Stimulated activated CD4-positive, alpha-beta T cell treated with anti-CD3 and anti-CD28 coated beads, Interleukin-15, amount 100 ng/mL, for 48 hours (primary cell): ENCODE measurements around the gene PPP1R9B.

Experiments
- DNase-seq, 2 donors: peaks; one replicate each; pipeline ENCODE4 v3.0.0-alpha.2; 2020; ENCODE audit warnings: low read depth in 2 of 2

PPP1R9B gene

DNA sequence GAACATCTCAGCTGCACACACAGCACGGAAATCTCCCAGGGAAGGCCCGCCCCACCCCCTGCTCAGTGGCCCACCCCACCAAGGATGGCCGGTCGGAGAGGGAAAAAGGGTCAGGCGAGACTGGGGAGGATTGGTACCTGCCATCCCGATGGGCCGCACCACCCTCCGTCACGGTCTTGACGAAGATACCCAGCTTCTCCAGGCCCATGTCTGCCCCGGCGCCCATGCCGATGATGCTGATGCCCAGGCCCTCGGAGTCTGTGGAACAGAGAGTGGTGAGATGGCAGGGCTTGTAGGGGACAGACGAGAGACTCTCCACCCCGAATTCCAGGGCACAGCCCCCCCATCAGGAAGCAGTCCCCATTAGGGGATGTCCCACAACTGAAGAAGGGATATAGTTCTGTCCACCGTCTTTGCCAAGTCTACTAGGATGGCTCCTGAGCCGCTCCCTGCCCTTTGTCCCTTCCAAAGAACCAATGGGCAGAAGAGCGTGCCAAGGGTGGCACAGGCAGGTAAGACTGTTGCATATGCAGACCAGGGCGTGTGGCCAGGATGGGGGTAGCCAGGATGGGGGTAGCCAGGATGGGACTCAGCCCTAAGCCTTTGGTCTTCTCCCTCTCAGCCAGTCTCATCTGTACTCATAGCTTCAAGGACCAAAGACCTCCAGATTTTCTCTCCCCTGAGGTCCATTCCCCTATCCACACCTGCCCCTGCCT is 6.9 kb downstream of the PPP1R9B start:
- DNase-seq: no peak

DNA sequence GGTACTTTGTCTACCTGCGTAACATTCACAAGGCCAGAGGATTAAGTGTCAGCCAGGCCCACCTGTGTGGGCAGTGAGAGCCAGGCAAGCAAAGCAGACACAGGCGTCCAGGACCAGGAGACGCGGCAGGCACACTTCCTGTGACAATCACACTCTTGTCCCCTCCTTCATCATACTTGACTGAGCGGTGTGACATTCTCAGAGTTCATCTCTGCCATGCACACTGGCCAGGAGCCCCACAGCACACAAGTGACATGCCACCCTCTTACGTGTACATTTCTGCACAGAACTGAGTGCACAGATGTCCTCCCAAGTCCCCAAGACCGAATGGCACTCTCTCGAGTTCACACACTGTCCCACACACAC is 8.7 kb downstream of the PPP1R9B start:
- no peak for DNase-seq

DNA sequence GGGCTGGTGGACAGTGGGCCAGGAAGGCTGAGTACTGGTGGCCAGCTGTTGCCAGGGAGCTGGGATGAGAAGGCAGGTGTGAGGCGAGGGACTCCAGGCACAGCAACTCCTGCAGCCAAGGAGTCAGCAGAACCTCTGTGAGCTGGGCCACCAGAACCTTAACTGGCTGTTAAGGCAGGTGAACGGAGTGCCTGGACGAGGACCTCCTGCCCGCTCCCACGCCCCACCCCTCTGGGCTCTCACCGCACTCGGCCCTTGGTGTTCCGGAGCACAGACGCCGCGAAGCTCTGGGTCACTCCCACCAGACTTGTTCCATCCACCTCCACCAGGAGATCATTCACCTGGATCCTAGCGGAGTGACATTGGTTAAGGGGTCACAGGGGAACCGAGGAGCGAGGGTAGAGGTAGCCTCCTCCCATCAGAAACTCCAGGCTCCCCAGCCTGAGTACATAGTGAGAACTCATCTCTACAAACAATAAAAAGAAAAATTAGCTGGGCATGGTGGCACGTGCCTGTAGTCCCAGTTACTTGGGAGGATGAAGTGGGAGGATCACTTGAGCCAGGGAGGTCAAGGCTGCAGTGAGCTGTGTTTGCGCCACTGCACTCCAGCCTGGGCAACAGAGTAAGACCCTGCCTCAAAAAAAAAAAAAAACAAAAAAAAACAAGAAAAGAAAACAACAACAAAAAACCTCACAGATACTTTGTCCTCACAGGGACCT is 9.3 kb downstream of the PPP1R9B start:
- DNase-seq: no peak

DNA sequence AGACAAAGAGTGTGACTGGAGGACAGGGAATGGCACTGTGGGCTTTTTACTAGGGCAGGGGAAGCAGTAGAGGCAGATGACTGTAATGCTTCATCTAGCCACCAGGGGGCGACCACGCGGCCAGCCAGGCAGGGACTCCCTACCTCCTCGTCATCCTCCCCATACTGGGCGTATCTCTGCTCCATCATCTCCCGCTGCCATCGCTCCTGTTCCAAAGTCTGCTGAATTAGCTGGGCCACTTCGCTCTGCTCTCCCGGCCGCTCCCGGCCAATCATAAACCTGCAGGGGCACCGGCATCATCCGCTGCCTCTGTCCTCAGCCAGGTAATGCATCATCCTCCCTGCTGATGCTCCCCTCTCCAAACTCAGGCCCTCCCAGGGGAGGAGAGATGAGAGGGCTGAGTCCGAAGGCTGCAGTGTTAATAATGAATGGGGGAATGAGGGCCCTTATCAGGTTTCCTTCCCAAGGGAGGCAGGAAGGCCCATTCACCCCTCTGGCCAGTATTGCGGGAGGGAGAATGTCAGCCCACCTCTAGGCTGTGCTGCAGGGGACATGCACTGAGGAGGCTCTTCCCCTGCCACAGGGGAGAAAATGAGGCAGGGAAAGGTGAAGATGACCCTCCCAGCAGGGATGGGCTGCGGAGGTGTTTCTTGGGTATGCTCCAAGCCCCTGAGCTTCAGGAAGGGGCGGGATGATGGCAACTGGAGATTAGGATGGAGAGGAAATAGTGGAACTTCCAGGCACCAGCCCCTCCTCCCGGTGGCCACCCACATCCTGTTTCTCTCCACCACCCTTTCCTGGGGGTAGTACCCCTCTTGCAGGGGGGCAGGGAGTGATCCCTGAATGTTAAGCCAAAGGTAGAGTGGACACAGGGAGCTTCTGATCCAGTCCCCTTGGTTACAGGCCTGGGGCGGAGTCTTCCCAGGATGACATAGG is 10.3 kb downstream of the PPP1R9B start:
- DNase-seq: peak in 1 of 2 donors; percentile 76

DNA sequence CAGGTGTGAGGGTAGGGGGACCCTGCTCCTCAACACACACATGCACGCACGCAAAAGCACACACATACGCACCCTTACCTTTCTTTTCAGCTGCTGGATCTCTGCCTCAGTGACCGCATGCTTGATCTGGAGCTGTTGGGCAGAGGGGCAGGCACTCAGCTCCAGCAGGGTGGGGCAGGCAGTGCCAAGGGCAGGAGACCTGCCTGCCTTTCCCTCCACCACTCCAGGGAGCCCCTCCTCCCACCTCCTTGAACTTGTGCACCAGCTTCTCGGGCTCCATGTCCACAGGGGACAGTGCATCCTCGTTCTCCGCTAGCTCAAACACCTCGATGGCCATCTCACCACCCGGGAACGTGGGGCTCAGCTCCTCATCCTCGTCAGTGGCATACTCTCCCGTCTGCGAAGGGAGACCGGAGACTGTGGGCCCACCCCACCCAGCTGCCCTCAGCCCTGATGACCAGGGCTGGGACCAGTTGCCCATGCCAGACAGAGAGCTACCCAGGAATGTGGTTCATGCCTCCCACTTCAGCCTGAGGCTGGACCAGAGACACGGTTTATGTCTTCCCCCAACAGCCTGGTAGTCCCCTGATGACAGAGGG is 11.2 kb downstream of the PPP1R9B start:
- DNase-seq: no peak

DNA sequence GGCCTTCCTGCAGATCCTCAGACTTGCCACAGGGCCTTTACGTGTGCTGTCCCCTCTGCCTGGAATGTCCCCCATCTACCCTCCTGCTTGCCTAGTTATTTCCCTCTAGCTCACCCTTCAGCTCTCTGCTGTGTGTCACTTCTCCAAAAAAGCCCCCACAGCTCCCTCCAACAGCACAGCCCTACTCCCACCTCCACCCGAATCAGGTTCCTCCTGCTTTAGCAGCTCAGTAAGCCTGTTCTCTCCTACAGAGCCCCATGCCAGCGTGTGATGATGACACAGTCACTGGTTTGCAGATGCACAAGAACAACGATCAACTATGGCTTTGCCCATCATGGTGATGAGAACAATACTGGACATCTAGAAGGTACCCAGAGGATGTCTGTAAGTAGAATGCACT is 13.4 kb downstream of the PPP1R9B start:
- DNase-seq: no peak

DNA sequence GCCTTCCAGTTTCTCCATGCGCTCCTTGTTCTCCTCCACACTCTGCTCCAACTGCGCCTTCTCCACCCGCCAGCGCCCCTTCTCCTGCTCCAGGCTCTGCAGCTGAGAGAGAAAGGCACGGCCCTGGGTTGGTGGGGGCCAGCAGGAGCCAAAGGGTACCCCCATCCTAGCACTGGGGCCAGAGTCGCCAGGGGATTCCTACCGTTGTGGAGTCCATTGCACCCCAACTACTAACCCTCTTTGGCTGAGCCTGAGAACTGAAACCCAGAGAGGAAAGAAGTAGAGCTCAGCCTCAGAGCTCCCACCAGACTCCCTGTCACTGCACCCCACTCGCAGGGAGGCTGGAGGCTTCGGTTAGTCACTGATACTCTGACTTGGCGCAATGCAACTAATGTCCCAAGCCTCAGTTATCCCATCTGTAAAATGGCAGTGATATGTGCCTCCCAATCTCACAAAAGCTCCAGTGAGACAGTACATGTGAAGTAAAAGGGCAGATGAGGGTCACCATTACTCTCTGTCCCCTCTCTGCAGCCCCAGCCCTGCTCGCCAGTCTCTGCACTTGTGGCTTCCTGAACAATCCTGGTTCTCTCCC is 14.3 kb downstream of the PPP1R9B start:
- no peak for DNase-seq

DNA sequence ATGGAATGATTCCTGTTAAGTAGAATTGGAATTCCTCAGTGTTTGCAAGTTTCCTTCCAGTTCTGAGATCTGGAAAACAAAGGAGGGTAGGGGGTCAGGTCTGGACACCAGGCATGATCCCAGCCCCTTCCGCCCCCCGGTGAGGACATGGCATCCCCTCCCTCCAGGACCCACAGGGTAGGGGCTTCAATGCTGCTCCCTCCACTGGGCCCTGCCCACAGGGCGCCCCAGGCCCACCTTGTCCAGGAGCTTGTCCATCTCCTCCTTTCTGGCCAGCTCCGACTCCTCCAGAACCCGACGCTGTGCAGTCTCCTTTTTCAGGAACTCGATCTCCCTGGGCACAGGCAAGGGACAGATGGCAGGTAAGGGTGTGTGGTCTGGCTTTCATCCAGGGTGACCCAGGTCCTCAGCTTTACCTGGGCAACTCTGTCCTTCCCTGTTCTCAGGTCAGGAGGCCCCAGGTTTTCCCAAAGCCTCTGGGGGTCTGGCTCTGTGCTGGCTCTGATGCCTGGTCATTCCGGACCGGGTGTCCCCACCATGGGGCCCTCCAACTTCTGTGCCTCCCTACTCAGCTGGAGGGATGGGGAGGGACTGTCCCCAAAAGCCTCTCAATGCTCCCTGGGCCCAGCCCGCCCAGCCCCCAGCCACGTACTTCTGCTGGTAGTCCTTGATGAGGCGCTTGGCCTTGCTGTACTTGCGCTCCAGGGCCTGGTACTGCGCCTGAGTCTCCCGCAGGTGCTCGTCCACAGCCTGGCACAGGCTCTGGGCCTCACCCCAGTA is 15.0 kb downstream of the PPP1R9B start:
- DNase-seq: no peak

DNA sequence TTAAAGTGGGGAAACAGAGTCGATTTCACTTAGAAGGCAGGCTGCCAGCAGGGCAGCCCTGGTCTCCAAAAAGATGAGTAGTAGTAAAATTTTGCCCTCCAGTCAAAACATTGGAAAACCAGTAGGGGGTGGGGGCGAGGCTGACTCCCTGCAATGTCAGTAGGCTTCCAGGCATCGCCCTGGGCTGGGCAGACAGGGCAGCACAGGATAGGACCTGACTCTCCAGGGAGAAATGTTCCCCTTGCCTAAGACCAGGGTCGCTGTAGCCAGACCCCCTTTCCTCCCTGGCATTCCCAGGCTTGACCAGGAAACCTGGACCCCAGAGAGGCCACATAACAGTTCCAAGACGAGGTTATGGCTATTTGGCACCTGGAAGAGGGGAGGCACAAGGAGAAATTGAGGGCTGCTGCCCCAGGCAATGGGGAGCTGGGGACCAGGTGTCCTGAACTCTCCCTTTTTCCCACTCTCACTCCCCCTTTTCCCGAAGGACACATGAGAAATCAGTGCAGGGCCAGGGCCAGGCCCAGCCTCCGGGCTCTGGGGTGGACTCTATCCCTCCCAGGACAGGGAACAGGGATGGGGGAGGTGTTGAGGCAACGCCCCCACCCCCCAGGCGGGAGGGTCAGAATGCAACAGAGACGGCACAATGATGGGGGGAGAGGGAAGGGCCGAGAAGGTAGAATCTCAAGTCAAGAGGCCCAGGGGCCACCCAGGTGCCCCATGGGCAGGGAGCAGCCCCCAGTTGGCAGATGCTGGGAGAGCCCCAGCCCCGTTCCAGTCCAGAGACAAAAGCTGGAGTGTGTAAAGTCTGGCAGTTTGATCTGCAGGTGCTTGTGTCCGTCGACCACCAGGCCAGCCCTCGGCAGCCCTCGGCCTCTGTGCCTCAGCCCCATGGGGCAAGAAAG is 16.0 kb downstream of the PPP1R9B start:
- no peak for DNase-seq

DNA sequence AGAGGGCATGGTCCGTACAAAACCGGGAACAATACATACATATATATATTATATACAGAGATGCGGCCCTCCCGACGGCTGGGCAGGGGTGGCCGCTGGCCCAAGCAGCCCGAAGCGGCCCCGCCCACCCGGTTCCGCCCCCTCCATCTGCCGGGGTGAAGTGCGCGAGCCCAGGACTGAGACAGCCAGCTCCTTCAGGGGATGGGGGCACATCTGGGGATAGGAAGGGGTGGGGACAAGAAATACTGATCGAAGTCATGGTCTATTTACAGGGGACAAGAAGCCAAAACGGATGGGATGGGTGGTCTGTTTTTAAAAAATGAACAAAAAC is 16.7 kb downstream of the PPP1R9B start:
- DNase-seq: no peak

DNA sequence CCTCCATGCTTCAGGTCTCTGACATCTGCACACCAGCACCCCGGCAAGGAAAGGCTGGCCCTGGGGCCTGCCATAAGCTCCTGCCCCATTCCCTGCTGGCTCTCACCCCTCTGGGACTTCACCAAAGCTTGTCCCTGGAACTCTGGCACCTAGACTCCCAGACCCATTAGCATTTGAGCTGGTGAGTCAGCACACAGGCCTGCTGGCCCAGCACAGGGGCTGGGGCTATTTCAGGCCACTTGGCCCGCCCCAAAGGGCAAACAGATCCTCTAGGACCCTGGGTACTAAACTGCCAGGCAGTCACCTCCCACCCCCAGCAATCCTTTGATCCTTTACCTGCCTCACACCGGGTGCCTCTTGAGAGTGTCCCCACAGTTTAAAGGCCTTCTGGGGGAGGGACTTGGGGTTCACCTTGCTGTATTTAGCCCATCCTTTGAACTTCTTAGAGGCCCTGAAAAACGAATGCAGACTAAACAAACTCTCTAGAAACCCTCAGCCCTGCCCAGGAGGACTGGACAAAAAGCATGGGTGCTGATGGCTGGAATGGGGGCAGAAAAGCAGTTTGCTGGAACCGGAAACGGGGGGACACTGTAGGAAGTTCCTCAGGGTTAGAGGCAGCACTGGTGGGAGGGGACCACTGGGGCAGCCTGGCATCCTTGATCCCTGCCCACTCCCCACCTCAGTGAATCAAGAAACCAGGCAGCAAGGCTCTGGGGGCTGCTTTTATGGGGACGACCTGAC is 17.3 kb downstream of the PPP1R9B start:
- DNase-seq: no peak

DNA sequence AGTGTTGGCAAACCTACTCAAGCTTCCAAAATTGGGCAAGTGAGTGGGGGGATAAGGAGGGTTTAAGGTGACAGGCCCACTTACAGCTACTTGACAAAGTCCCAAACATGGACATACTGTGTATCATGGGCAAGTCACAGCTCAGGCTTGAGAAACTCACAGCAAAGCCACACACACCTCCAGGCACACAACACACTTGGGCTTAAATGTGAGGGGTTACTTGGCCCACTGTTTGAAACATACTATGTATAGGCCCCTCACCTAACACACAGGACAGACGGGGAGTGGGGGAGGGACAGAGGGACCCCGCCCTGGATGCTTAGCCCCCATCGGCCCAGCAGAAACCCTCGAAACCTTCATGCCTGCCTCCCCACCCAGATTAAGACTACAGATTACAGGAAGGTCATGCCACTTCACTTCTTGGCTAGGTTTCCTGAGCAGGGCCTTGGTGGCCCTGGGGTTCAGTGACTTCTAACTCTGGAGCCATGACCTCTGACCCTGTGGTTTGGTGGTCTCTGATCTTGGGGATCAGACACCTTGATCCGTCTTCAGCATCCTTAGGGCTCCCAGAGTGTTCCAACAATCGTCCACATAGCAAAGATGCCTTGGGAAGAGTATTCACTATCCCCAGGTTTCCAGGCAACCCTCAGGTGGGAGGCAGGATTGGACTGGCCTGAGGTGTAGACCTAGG is 18.2 kb downstream of the PPP1R9B start:
- no peak for DNase-seq

DNA sequence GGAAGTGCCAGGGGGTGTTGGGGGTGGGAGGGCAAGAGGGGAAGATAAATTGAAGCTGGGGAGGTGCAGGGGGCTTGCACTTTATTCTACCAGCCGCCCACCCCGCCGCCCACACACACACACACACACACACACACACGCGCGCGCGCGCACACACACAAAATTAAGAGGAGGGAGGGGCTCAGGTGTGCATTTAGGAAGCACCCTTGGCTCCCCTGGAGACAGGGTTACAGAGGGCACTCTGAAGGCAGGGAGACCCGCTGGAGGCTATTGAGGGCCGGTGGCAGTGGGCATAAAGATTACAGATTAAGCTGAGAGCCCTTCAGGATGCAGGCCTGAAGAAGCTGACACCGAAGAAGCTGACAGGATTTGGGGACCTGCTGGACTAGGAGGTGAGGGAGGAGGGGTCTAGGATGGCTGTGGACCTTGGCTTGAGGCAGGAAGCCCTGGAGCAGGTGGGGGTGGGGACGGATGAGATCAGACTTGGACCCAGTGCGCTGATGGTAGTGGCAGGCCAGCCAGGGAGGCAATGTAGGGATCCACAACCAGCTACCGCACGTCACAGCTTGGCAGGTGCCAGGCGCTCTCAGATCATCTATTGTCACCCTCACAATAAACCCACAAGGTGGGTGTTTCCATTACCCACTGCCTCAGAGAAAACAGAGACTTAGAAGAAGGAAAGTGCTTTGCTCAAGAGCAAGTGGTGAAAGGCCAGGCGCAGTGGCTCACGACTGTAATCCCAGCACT is 19.7 kb downstream of the PPP1R9B start:
- DNase-seq: no peak

DNA sequence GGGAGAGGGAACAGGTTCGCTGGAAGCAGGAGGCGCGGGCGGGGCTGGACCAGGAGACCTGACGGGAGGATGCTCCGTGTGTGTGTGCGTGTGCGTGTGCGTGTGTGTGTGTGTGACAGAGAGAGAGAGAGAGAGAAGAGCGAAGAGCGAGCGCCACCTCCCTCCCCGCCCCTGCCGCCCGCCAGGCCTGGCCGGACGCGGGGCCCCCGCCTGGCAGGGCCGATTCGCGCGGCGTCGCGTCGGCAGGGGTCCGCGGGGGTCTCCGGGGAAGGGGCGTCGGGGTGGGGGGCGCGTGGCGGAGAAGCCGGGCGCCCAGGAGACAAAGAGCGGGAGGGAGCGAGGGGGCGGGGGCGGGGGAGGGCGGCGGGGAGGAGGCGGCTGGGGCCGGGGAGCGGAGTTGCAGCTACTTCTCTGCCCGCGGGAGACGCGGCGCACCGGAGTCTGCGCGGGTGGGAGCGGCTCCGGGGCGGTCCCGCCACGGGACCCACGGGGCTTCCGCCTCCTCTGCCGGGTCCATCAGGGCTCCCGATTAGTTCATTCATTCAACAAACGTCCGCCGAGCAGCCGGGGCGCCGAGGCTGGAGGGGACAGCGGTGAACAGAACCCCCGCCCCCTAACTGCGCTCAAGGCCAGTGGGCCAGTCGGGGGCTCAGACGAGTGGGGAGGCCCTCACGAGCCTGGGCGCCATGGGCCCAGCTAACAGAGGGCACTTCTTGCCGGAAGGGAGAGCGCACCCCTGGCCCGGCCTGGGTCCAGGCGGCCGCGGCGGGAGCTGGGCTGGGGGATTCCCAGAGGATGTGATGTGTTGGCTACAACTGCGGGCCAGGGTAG is 20.5 kb downstream of the PPP1R9B start, which contains the start of gene SAMD14:
Gene SAMD14 (minus strand): TSS at position 433 of the 831 bp plus-strand sequence. CDS start 5,201 bp downstream, outside the sequence.
- no peak for DNase-seq

DNA sequence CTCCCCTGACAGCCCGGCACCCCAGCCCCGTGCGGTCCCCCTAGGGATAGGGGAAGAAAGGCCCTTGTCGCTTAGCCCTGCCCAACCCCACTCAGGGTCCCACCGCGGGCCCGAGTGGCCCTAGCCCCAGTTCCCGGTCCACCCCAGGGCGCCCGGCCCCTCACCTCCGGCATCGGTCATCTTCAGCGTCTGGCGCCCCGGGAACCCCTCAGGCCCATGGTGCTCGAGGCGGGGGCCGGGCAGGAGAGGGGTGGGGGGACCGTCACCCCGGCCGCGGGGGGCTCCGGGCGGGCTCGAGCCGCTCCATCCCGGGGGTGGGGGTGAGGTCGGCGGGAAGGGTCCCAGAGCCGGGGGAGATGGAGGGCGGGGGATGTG is 21.1 kb downstream of the PPP1R9B start:
- DNase-seq: no peak

DNA sequence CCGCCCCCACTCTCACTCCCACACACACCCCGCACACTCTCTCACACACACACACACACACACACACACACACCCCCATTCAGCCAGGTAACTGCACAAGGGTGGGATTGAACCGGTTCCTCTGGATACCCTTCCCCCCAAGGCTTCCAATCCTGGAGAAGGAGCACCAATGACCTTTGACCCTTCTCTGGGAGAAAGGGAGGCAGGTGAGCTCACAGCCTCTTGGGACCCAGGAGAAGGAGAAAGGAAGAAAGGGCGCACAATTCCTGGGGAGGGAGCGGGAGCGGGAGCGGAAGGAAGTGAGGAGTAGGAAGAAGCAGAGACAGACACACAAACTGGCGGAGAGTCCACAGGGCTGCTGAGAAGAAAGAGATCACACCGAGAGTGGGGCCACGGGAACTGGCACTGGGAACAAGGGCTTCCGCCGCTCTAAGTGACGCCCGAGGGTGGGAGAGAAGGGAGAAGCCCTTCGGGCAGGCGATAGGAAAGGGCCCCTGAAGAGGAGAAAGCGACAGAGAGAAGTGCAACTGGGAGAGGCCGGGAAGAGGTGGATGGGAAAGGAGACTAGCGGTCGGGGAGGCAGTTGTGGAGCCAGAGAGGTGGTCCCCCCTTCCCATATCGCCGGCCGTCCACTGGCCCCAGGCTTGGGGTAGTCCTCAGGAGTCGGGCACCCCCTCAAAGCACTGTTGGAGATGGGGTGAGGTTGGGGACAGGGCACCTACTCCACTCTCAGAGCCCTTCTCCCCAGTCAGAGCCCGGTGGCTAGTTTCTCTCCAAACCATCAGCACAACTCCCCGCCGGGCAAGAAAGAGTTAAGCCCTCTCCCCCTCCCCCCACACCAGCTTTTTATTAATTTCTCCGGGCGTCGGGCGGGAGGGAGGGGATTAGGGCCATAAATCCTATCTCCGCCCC is 21.8 kb downstream of the PPP1R9B start:
- DNase-seq: no peak
